K562 (cell line): Measurements from ENCODE around the gene EEF1B2. TPM values are rescaled to one million over a fixed set of nuclear protein-coding genes. Genes with fewer than 3 reads are reported as not detected.

Experiments used
- ATAC-seq: fragments of 200-7000 bp; cut with Tn5 transposase; 3 replicates; pipeline ENCODE4 v1.9.1; 2020; ENCODE audit warnings: moderate library complexity
- BruUV-seq: library from RNA; stranded (reverse); fragments of 400-500 nt; replicated peaks from 2 replicates; lab custom pipeline; 2021; lab: Mats Ljungman, UMichigan
- CTCF ChIA-PET: fragments of 300-600 bp; formaldehyde crosslinking; extraction: SDS; loops from one replicate; lab custom pipeline; 2021; ENCODE audit warnings: low intra/inter-chr PET ratio; lab: Yijun Ruan, JAX
- POLR2A ChIA-PET: fragments of 300-600, 350-650 bp; sonication (Branson Sonifier 250); formaldehyde crosslinking; extraction: SDS; loops from one replicate; lab custom pipeline; 2021; ENCODE audit warnings: antibody characterized with exemption, inconsistent platforms; lab: Yijun Ruan, JAX
- DNase-seq, 4 experiments: peaks; one replicate each; pipeline versions ENCODE4 v3.0.0 to v3.0.0-alpha.2; 2011 to 2018; ENCODE audit warnings: low spot score in 3 of 4, mixed read lengths in 3 of 4; ENCODE audit errors: extremely low read depth in 1 of 4
- FAIRE-seq: peaks from 2 replicates; lab custom pipeline; 2011; peaks lifted over from hg19 to GRCh38; lab: Jason Lieb, UNC
- H2AFZ ChIP-seq: 2 replicates; pipeline ENCODE4 v1.6.0; 2011; ENCODE audit warnings: low read depth, low read length, control low read depth, inconsistent platforms
- H3K27ac ChIP-seq: fragments of 200-600 bp; 3 replicates; pipeline ENCODE4 v1.8.0; 2011; ENCODE audit warnings: low read depth, mild to moderate bottlenecking, control low read depth, inconsistent platforms, low read length, moderate library complexity, mixed read lengths; ENCODE audit errors: extremely low read depth
- H3K27me3 ChIP-seq, 2 experiments: fragments of 300-600 bp in 1 of 2; 2 replicates in 1 of 2; 3 replicates in 1 of 2; pipeline versions ENCODE4 v1.6.0 to v1.8.0; 2011; ENCODE audit warnings: inconsistent platforms in 2 of 2, low read length in 2 of 2, mild to moderate bottlenecking in 1 of 2, mixed read lengths in 1 of 2, moderate library complexity in 1 of 2; ENCODE audit not compliant: control insufficient read depth in 2 of 2, insufficient read depth in 2 of 2
- H3K36me3 ChIP-seq: fragments of 300-600 bp; 3 replicates; pipeline ENCODE4 v1.8.0; 2011; ENCODE audit warnings: mild to moderate bottlenecking, low read length, inconsistent platforms; ENCODE audit not compliant: control insufficient read depth, insufficient read depth
- H3K4me1 ChIP-seq, 2 experiments: fragments of 200-600 bp in 1 of 2; replicated peaks in 1 of 2; 2 replicates in 1 of 2; 3 replicates in 1 of 2; pipeline versions ENCODE4 v1.5.1 to v1.8.0; 2011; ENCODE audit warnings: inconsistent platforms in 2 of 2, low read length in 2 of 2, mild to moderate bottlenecking in 1 of 2, mixed read lengths in 1 of 2, moderate library complexity in 1 of 2; ENCODE audit not compliant: control insufficient read depth in 2 of 2, insufficient read depth in 2 of 2
- H3K4me2 ChIP-seq: 2 replicates; pipeline ENCODE4 v1.6.1; 2011; ENCODE audit warnings: low read length, control low read depth, inconsistent platforms, mixed read lengths; ENCODE audit not compliant: insufficient read depth
- H3K4me3 ChIP-seq: fragments of 200-600 bp; sonication (generic), shearing (Covaris generic); 2 replicates; pipeline ENCODE4 v1.5.1; 2016; ENCODE audit warnings: control low read depth, inconsistent platforms
- H3K79me2 ChIP-seq: fragments of 200-600 bp; 3 replicates; pipeline ENCODE4 v1.8.0; 2011; ENCODE audit warnings: low read length, inconsistent platforms; ENCODE audit not compliant: control insufficient read depth, insufficient read depth
- H3K9ac ChIP-seq, 2 experiments: 2 replicates each; pipeline versions ENCODE4 v1.6.0 to v1.6.1; 2011; ENCODE audit warnings: low read depth in 2 of 2, low read length in 2 of 2, control low read depth in 1 of 2, inconsistent platforms in 1 of 2, mild to moderate bottlenecking in 1 of 2, mixed read lengths in 1 of 2; ENCODE audit not compliant: insufficient read depth in 1 of 2
- H3K9me1 ChIP-seq: one replicate; pipeline ENCODE4 v1.6.0; 2011; ENCODE audit warnings: inconsistent platforms, mild to moderate bottlenecking, low read length, moderate library complexity; ENCODE audit not compliant: control insufficient read depth, insufficient read depth
- H3K9me3 ChIP-seq: replicated peaks from 2 replicates; pipeline ENCODE4 v1.5.1; 2011; ENCODE audit warnings: low read depth, low read length, inconsistent platforms; ENCODE audit not compliant: control insufficient read depth, insufficient read depth
- H4K20me1 ChIP-seq: replicated peaks from 2 replicates; pipeline ENCODE4 v1.6.1; 2011; ENCODE audit warnings: low read length, inconsistent platforms, mixed read lengths; ENCODE audit not compliant: control insufficient read depth, insufficient read depth
- ETV1 ChIP-seq: fragments of 450-650 bp; conservative IDR thresholded peaks from 2 replicates; pipeline ENCODE4 v1.6.1; 2016; ENCODE audit warnings: missing genetic modification characterization, control low read depth, low read depth, missing compliant biosample characterization
- IFI16 ChIP-seq: fragments of 250-450 bp; sonication (Bioruptor Pico); IDR thresholded peaks from 2 replicates; pipeline ENCODE4 v2.1.2; 2022; ENCODE audit warnings: mild to moderate bottlenecking, inconsistent platforms
- KLF13 ChIP-seq: fragments of 450-650 bp; IDR thresholded peaks from 2 replicates; pipeline ENCODE4 v1.6.1; 2016; ENCODE audit warnings: missing genetic modification characterization, low read depth, mild to moderate bottlenecking, missing compliant biosample characterization, moderate library complexity, borderline replicate concordance
- PPARD ChIP-seq: fragments of 250-450 bp; sonication (Bioruptor Pico); IDR thresholded peaks from 2 replicates; pipeline ENCODE4 v1.8.0; 2022; ENCODE audit warnings: inconsistent platforms, mild to moderate bottlenecking, moderate library complexity
- RBM14 ChIP-seq: fragments of 200-400 bp; formaldehyde crosslinking; IDR thresholded peaks from 2 replicates; pipeline ENCODE4 v1.6.1; 2018; ENCODE audit warnings: low read depth, mild to moderate bottlenecking, low read length, moderate library complexity, borderline replicate concordance; ENCODE audit not compliant: insufficient read depth
- TGIF2 ChIP-seq: sonication (generic); formaldehyde crosslinking; IDR thresholded peaks from 2 replicates; pipeline ENCODE4 v1.8.1; 2022; ENCODE audit warnings: mild to moderate bottlenecking, missing genetic modification reagents, moderate library complexity
- WGBS: fragments of 100-300 bp; shearing (Covaris generic); methylation state at CpG from one replicate; pipeline ENCODE4 v1.1.6; 2016; ENCODE audit warnings: low coverage, mixed read lengths; ENCODE audit not compliant: insufficient coverage; ENCODE audit errors: missing lambda C conversion rate; 5-methylcytosine and 5-hydroxymethylcytosine counted together
- in situ Hi-C: fragments of 300-500 bp; cut with MboI; formaldehyde crosslinking; loops from 4 replicates; pipeline ENCODE4 v1.15.0; 2018; ENCODE audit warnings: inconsistent platforms, mixed read lengths
- intact Hi-C: fragments of 100-400 bp; cut with micrococcal nuclease; formaldehyde crosslinking; loops from 2 replicates; pipeline ENCODE4 v1.14.2; 2022
- polyA plus RNA-seq, 8 experiments: library from polyadenylated mRNA; depleted of rRNA in 4 of 8; stranded (reverse) in 5 of 8; unstranded in 3 of 8; fragments of >200 nt; fragmentation: Nextera tagmentation in 2 of 8; fragmentation: Illumina TruSeq in 1 of 8; extraction: Ambion mirVana in 2 of 8; extraction: Trizol in 1 of 8; gene quantifications; 2 replicates each; pipeline versions ENCODE4 v1.2.1 to v1.2.3, GENCODE V29; 2011 to 2014; ENCODE audit warnings: inconsistent platforms in 1 of 8, missing spikeins in 1 of 8
- total RNA-seq, 7 experiments: library from RNA; depleted of rRNA in 6 of 7; stranded (reverse); fragments of >200 nt in 6 of 7; fragmentation: Illumina TruSeq in 2 of 7; extraction: Trizol in 2 of 7; gene quantifications; 2 replicates each; pipeline versions ENCODE4 v1.2.1 to v1.2.3, GENCODE V29; 2011 to 2021; ENCODE audit warnings: low replicate concordance in 1 of 7
- TF ChIP-seq, protein P1 (sequence below): fragments of 250-450 bp; sonication (Bioruptor Pico); IDR thresholded peaks from 2 replicates; pipeline ENCODE4 v1.5.1; 2021; ENCODE audit warnings: mild to moderate bottlenecking
- TF ChIP-seq, protein P2 (sequence below): fragments of 250-450 bp; sonication (Bioruptor Pico); IDR thresholded peaks from 2 replicates; pipeline ENCODE4 v1.8.0; 2021; ENCODE audit warnings: moderate library complexity, mild to moderate bottlenecking, inconsistent platforms
- TF ChIP-seq, protein P3 (sequence below): sonication (generic); formaldehyde crosslinking; IDR thresholded peaks from 2 replicates; pipeline ENCODE4 v1.9.0; 2022; ENCODE audit warnings: mild to moderate bottlenecking, missing genetic modification reagents

The EEF1B2 gene
- total and polyA plus RNA-seq, 9 of the 15 experiments (the other 6 are each of a cell fraction or from before 2014, with no cell fraction given), result 522 to 1,148 (median 893) TPM

DNA sequence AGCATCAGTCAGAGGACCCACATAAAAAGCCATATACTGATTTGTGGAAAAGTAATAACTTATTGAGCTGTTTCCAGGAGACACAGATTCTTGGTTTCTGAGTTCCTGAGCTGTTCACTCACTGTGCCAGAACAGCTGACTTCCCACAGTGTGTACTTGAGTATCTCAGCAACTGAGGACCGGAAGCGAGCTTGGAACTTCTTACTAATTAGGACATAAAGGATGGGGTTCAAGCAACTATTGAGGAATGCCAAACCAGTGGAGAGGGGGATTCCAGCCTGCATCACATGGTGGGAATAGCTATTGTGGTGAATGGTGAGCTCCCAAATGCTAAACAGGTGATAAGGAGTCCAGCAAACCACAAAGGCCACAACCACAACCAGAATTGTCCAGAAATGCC lies 16.4 kb downstream of the EEF1B2 start:
- intact Hi-C loops, result no loop called here
- Histone ChIP-seq H2AFZ (no peak overlapping the region), H3K79me2 (no peaks in the 10 kb centered on the region), H4K20me1 (no peaks in the 10 kb centered on the region), H3K9me1 (no peaks in the 10 kb centered on the region), H3K9me3 (no peaks in the 10 kb centered on the region), H3K36me3 (no peaks in the 10 kb centered on the region), H3K4me3 (no peak overlapping the region)
- TF ChIP-seq, protein P1, sequence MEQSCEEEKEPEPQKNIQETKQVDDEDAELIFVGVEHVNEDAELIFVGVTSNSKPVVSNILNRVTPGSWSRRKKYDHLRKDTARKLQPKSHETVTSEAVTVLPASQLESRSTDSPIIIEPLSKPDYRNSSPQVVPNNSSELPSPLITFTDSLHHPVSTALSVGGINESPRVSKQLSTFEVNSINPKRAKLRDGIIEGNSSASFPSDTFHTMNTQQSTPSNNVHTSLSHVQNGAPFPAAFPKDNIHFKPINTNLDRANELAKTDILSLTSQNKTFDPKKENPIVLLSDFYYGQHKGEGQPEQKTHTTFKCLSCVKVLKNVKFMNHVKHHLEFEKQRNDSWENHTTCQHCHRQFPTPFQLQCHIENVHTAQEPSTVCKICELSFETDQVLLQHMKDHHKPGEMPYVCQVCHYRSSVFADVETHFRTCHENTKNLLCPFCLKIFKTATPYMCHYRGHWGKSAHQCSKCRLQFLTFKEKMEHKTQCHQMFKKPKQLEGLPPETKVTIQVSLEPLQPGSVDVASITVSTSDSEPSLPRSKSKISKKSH (CRISPR knock-in tag), result no peak
- TF ChIP-seq IFI16 (CRISPR knock-in tag) (no peak), ETV1 (tag) (no peak)
- TF ChIP-seq, all 486 proteins: peak for 0
- FAIRE-seq (no peak), ATAC-seq (no peak), DNase-seq (no peak)
- H3K4me1 ChIP-seq, result no peaks in the 10 kb centered on the region
- H3K9ac ChIP-seq, result no peak overlapping the region
- peaks cover 2 to 9% of the 10 kb centered on the region in 2 experiments; a peak in 2 of 5 replicates for H3K27me3 ChIP-seq
- ChIA-PET POLR2A (interaction anchor here (0.6 to 0.8 kb wide), 3 partner anchors 13 to 32 kb away, joined by 3 read pairs; partner anchors contain the start of genes EEF1B2 and NDUFS1), CTCF (no interaction called here)
- BruUV-seq, result no TSS peak
- in situ Hi-C loops, result no loop called here
- no peak overlapping the region for H3K27ac ChIP-seq
- WGBS, result 4% methylated on average over 2 of the region's 2 CpGs
- H3K4me2 ChIP-seq, result no peak overlapping the region

DNA sequence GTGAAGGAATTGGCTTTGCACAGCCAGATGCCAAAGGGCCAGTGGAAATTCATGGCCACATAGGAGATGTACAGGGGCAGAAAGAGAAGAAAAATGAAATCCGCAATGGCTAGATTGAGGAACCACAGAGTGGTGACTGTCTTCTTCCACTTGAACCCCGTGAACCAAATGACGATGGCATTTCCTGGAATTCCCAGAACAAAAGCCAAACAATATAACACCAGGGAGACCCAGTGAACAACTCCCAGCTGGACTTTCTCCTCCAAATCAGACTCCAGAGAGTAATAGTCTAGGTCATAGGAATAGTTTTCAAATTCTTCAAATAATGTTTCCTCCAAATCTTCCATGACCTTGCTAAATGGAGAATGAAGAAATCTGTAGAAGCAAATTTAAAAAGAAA lies 17.2 kb downstream of the EEF1B2 start:
- Histone ChIP-seq H3K9ac (no peak overlapping the region), H2AFZ (no peak overlapping the region), H3K27ac (no peak overlapping the region), H3K4me1 (no peaks in the 10 kb centered on the region), H3K36me3 (no peaks in the 10 kb centered on the region), H3K9me1 (no peaks in the 10 kb centered on the region), H3K9me3 (no peaks in the 10 kb centered on the region), H3K4me2 (no peak overlapping the region), H3K79me2 (no peaks in the 10 kb centered on the region), H3K4me3 (no peak overlapping the region), H4K20me1 (no peaks in the 10 kb centered on the region), H3K27me3 (peaks cover 2 to 9% of the 10 kb centered on the region in 2 experiments; a peak in 2 of 5 replicates)
- in situ Hi-C loops, result no loop called here
- no peak for FAIRE-seq
- 0% methylated on average over 3 of the region's 3 CpGs for WGBS
- no TSS peak for BruUV-seq
- intact Hi-C loops, result no loop called here
- CTCF ChIA-PET, result no interaction called here
- ATAC-seq, result no peak
- POLR2A ChIA-PET, result no interaction called here
- DNase-seq, result no peak
- TF ChIP-seq KLF13 (tag) (no peak), RBM14 (no peak), TGIF2 (CRISPR knock-in tag) (no peak), PPARD (no peak)
- TF ChIP-seq, protein P2, sequence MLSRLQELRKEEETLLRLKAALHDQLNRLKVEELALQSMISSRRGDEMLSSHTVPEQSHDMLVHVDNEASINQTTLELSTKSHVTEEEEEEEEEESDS (CRISPR knock-in tag), result no peak
- TF ChIP-seq, protein P3, sequence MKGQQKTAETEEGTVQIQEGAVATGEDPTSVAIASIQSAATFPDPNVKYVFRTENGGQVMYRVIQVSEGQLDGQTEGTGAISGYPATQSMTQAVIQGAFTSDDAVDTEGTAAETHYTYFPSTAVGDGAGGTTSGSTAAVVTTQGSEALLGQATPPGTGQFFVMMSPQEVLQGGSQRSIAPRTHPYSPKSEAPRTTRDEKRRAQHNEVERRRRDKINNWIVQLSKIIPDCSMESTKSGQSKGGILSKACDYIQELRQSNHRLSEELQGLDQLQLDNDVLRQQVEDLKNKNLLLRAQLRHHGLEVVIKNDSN (CRISPR knock-in tag), result no peak
